ENCODE results near the gene ABCC2.

DNA sequence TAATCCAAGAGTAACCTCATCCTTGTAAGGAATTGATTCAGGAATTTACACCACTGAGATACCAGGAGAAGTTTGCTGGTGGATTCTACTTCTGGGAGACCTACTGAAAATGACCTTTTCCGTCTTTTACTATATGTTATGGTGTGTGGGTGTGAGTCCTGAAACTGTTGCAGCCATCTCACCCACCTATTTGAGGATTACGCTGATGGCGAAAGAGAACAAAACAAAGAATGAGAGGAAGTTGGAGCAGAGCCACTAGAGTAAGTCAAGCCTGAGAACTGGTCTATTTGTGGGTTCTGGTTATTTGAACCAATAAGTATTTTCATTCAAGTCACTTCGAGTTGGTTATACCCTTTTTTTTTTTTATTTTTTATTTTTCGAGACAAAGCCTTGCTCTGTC, 12.7 kb upstream of the ABCC2 start:
- TF ChIP-seq POLR2A (IDR thresholded peaks at IDR 0.05) (no peak), EP300 (IDR thresholded peaks at IDR 0.05) (no peak)
- TF ChIP-seq, protein P1, sequence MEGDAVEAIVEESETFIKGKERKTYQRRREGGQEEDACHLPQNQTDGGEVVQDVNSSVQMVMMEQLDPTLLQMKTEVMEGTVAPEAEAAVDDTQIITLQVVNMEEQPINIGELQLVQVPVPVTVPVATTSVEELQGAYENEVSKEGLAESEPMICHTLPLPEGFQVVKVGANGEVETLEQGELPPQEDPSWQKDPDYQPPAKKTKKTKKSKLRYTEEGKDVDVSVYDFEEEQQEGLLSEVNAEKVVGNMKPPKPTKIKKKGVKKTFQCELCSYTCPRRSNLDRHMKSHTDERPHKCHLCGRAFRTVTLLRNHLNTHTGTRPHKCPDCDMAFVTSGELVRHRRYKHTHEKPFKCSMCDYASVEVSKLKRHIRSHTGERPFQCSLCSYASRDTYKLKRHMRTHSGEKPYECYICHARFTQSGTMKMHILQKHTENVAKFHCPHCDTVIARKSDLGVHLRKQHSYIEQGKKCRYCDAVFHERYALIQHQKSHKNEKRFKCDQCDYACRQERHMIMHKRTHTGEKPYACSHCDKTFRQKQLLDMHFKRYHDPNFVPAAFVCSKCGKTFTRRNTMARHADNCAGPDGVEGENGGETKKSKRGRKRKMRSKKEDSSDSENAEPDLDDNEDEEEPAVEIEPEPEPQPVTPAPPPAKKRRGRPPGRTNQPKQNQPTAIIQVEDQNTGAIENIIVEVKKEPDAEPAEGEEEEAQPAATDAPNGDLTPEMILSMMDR (IDR thresholded peaks at IDR 0.05) = no peak
